Mesothelial cell of epicardium (in vitro differentiated cells): Measurements from ENCODE around the gene HNRNPR. TPM values are rescaled to one million over a fixed set of nuclear protein-coding genes. Genes with fewer than 3 reads are reported as not detected.
A peak's percentile ranks its signal among the peaks of the same experiment; 100 is the strongest.

ENCODE experiments used
- DNase-seq, 2 experiments: peaks; one replicate each; pipeline ENCODE4 v3.0.0; 2021; ENCODE audit warnings: low spot score in 2 of 2; ENCODE audit not compliant: unreplicated experiment in 2 of 2
- H3K27ac Mint-ChIP-seq: 2 replicates; pipeline ENCODE4 v1.8.0; 2021; ENCODE audit warnings: mixed read lengths
- H3K27me3 Mint-ChIP-seq: 2 replicates; pipeline ENCODE4 v1.8.0; 2021; ENCODE audit warnings: low read depth, mixed read lengths
- H3K36me3 Mint-ChIP-seq: 2 replicates; pipeline ENCODE4 v1.8.0; 2021; ENCODE audit warnings: mixed read lengths
- H3K4me1 Mint-ChIP-seq: 2 replicates; pipeline ENCODE4 v1.8.0; 2021; ENCODE audit warnings: mixed read lengths
- H3K4me3 Mint-ChIP-seq: 2 replicates; pipeline ENCODE4 v1.8.0; 2021; ENCODE audit warnings: mild to moderate bottlenecking, moderate library complexity, mixed read lengths
- H3K9me3 Mint-ChIP-seq: 2 replicates; pipeline ENCODE4 v1.8.0; 2021; ENCODE audit warnings: mixed read lengths
- CTCF ChIP-seq: fragments of 200-600 bp; sonication (generic); IDR thresholded peaks from one replicate; pipeline ENCODE4 v1.5.0; 2021; ENCODE audit warnings: antibody characterized with exemption; ENCODE audit not compliant: unreplicated experiment
- total RNA-seq: library from RNA; stranded (reverse); gene quantifications from 3 replicates; pipeline ENCODE4 v1.2.1, GENCODE V29; 2021

HNRNPR gene
- total RNA-seq, 1 donor from 2014 or later = 199 TPM

- peak overlapping the region; percentile 82 for H3K4me3 Mint-ChIP-seq
- TF ChIP-seq CTCF = no peak
- H3K36me3 Mint-ChIP-seq = peaks cover 7% of the 10 kb centered on the region
- no peaks in the 10 kb centered on the region for H3K9me3 Mint-ChIP-seq
- H3K4me1 Mint-ChIP-seq = peaks cover 51% of the 10 kb centered on the region
- H3K27me3 Mint-ChIP-seq = no peaks in the 10 kb centered on the region
- H3K27ac Mint-ChIP-seq = peak overlapping the region; percentile 86
- no peak for DNase-seq
Observed at GRCh38 chr1:23341931-23342692, 2.0 kb downstream of the HNRNPR start.

- Mint-ChIP-seq H3K4me3 (peak overlapping the region; percentile 82), H3K27me3 (no peaks in the 10 kb centered on the region), H3K4me1 (peaks cover 47% of the 10 kb centered on the region), H3K36me3 (peaks cover 16% of the 10 kb centered on the region), H3K27ac (peak overlapping the region; percentile 86), H3K9me3 (no peaks in the 10 kb centered on the region)
- DNase-seq = no peak
- TF ChIP-seq CTCF = no peak
Observed at GRCh38 chr1:23339632-23340031, 4.5 kb downstream of the HNRNPR start.

- H3K27ac Mint-ChIP-seq = peak overlapping the region; percentile 28
- H3K9me3 Mint-ChIP-seq = no peaks in the 10 kb centered on the region
- peaks cover 26% of the 10 kb centered on the region for H3K36me3 Mint-ChIP-seq
- DNase-seq = no peak
- no peaks in the 10 kb centered on the region for H3K27me3 Mint-ChIP-seq
- peaks cover 43% of the 10 kb centered on the region for H3K4me1 Mint-ChIP-seq
- no peak for TF ChIP-seq CTCF
- no peak overlapping the region for H3K4me3 Mint-ChIP-seq
Observed at GRCh38 chr1:23337869-23338268, 6.2 kb downstream of the HNRNPR start.

- H3K4me3 Mint-ChIP-seq = no peak overlapping the region
- peak overlapping the region; percentile 43 for H3K27ac Mint-ChIP-seq
- H3K9me3 Mint-ChIP-seq = no peaks in the 10 kb centered on the region
- no peak for TF ChIP-seq CTCF
- H3K4me1 Mint-ChIP-seq = no peaks in the 10 kb centered on the region
- peaks cover 50% of the 10 kb centered on the region for H3K36me3 Mint-ChIP-seq
- no peaks in the 10 kb centered on the region for H3K27me3 Mint-ChIP-seq
- DNase-seq = no peak
Observed at GRCh38 chr1:23331713-23332112, 12.4 kb downstream of the HNRNPR start.

- H3K27ac Mint-ChIP-seq = peak overlapping the region; percentile 73
- H3K4me3 Mint-ChIP-seq = no peak overlapping the region
- no peak for DNase-seq
- no peaks in the 10 kb centered on the region for H3K4me1 Mint-ChIP-seq
- peaks cover 55% of the 10 kb centered on the region for H3K36me3 Mint-ChIP-seq
- no peak for TF ChIP-seq CTCF
- no peaks in the 10 kb centered on the region for H3K9me3 Mint-ChIP-seq
- H3K27me3 Mint-ChIP-seq = no peaks in the 10 kb centered on the region
Observed at GRCh38 chr1:23330846-23331245, 13.2 kb downstream of the HNRNPR start.
